ENCODE measurements around the gene ARHGAP8.
"Not testable (repeated sequence)": the region's sequence is repeated elsewhere in the genome, so short reads cannot be mapped to it uniquely, and the experiment has no call there.

The ARHGAP8 gene

DNA sequence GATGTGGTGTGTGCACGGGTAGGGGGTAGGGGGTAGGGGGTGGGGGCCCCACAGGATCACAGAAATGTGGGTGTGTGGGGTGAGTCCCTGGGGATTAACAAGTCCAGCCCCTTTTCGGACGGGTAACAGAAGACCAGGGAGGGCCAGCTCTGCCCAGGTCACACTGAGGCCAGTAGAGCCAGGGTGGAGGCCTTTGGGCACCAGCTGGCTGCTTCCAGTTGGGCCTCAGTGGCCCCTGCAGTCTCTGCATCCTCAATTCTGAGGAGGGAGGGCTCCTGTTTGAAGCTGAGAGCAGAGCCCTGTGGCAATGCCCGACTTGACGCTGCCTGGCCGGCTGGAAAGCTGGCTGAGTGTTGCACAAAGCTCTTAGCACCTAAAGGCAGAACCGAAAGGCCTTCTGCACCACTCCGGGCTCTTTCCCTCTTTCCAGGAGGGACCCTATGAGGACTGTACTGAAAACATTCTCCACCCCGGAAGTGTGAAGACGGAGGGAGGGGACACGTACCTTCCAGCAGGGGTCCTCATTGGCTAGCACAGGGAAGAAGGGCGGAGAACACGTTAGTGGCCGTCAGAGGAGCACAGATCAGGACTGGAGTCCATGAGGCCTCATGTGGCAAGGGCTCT lies 137.0 kb downstream of the ARHGAP8 start:
- DNase-seq (ENCODE audit: low read depth): peak; percentile 7

DNA sequence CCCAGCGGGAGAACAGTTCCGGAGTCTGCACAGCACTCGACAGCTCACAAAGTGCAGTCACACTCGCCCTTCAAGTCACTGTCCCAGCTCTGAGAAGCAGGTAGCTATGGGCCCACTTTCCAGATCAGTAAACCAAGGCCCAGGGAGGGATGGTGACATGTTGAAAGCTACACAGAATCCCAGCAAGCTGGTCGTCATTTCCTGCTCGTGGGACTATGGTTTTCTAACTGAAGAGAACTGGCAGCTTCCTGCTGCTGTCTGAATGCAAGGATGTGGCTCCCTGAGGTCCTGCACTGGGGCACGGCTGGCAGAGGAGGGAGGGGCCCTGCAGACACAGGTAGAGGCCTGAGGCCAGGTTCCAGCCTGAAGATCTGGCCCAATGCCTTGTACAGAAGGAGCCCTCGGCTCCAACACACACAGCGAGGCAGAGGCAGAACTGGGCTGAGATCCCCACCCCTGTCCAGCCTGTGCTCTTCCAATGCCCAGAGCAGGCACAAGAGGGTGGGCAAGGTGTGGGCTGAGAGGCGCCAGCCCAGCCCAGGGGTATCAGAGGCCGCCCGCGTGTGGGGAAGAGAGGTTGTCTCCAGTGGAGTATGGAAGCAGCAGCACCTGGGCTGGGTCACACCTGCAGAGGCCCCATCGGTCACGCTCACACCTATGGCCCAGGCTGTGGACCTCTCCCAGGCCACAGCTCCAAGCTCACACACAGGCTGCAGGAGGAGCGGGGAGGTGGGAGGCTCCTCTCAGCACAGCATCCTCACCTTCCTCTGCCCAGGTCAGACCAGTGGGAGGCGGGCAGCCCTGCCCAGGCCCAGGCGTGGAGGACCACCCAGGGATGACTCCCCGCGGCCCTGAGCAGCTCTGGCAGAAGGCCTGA lies 138.3 kb downstream of the ARHGAP8 start:
- no peak for DNase-seq (ENCODE audit: low read depth)

DNA sequence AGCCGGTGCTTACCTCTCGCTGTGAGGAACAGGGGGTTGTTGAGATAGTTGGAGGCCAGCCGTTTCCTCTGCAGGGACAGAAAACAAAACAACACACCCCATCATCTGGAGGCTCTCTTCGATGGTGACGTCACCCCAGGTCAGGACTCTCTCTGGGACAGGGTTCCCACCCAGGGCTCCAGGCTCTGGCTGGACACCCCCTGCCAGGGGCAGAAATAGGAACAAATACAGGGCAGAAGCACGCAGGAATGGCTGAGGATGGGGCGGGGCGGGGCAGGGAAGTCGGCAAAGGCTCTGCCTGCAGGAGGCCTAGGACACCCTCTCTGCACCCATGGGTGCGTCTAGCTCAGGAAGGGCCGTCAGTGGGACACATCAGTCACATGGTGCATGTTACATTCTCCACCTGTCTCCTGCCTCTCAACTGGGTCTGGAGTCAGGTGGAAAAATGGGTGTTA lies 138.9 kb downstream of the ARHGAP8 start:
- no peak for DNase-seq (ENCODE audit: low read depth)

DNA sequence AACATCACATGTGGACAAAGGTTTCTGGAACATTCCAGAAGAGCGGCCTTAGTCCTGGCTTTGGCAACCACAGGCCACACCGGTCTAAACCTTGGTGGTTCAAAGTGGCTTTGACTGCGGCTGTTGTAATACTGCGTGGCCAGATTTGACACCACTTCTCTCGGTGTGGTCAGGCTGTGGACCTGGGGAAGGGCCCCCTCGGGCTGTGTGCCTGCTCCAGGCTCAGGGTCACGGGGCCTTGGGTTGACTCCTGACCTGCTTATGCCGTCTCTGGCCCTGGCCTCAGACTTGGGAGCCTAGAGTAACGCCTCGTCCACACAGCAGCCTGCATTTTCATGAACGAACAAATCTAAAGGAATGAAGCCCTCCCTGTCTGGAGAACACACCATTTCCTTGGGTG lies 139.4 kb downstream of the ARHGAP8 start:
- no peak for DNase-seq (ENCODE audit: low read depth)

DNA sequence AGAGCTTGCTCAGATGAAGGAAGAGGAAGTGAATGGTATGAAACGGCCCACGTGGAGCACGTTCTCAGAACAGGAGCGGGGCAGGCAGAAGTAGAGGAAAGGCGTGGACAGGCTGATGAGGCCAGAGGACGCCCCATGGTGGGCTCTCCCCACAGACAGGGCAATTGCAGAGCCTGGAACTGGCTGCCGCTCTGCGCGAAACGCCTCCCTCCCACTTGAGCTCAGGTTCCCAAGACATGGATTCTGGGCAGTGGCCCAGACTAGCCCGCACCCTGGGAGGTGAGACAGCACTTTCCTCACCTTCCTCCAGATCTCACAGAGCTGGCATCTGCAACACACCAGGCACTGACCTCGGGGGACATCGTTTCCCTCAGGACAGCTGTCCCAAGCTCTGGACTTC lies 139.9 kb downstream of the ARHGAP8 start:
- no peak for DNase-seq (ENCODE audit: low read depth)

DNA sequence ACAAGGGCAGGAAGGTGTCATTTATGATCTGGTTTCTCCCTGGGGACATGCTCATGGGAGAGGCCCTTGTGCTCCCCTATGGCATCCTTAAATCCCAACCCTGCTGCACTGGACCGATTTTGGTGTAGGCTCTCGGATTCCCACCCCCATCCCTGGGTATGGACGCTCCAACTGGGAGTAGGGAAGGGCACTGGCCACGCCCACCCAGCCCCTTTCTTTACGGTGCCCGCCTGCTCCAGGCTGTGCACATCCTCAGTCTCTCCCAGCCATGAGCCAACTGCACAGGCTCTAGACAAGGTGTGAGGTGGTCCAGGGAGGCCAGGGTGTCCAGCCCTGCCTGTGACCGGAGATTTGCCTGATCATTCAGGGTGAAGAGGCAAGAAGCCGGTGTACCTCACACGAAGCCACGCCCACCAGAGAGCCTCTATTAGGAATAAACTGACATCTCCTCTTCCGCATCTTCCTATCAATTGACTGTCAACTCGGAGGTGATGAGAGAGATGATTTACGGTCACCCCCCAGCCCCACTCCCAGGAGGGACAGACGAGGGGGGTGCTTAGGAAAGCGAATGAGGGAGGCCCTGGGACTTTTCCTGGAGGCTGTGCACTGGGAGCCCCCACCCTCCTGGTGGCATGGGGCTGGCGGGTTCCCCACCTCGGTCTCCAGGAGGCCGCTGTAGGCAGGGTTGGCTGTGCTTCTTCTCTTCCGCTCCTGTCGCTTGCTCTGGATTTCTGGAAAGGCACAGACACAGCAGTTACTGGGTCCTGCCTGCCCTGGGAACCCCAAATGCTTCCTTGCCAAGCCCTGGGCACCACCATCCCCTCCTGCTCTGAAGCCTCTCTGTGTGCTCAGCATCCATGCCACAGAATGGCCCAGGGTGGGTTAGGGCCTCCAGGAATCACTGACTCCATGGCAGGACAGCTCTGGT lies 140.7 kb downstream of the ARHGAP8 start:
- no peak for DNase-seq (ENCODE audit: low read depth)

DNA sequence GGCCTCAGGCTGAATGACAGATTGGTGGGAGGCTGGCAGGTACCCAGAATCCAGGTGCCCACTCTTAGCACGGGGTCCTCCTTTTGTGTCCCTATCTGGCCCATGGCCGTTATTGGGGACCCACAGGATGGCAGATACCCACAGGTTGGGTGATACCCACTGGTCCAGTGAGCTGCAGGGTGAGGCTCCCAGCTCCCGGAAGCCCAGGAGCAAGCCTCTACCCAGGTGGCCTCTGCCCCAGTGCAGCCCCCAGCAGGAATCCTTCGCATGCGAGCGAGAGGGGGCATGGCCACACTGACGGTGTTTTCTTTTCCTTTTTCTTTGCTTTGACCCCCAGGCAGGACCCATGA lies 141.3 kb downstream of the ARHGAP8 start:
- DNase-seq (ENCODE audit: low read depth): no peak

DNA sequence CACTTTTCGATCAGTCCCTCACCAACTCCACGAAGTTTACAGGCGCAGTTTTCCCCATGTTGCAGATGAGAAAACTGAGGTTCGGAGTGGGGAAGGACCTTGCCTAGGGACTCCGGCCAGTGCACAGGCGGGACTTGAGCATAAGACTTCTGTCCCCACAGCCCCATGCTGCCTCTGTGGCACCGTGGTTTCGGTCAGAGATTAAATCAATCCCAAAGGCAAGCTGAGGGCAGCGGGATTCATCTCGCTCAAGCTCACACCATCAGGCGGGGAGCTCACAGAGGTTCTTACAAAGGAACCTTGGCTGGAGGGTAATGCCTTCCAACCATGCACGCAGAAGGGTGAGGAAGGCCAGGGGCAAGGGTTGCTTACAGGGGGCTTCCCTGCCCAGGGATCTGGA lies 141.9 kb downstream of the ARHGAP8 start:
- DNase-seq (ENCODE audit: low read depth): no peak

DNA sequence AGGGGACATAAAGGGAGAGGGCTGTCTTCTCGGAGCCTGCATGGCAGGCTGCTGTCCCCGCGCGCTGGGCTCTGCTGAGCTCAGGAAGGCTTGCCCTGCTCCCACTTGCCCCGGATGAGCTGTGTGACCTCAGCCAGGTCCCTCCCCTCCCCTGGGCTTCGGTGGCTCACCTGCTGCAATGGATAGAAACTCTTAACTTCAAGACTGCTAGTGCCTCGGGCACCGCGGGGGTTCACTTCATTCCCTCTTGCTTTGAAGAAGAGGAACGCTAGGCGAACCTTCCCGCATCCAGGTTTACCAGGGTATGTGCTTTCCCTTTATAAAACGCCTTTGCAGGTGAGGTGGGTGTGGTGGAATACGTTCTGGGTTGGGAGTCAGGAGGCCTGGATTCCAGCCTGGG lies 142.4 kb downstream of the ARHGAP8 start:
- no peak for DNase-seq (ENCODE audit: low read depth)

DNA sequence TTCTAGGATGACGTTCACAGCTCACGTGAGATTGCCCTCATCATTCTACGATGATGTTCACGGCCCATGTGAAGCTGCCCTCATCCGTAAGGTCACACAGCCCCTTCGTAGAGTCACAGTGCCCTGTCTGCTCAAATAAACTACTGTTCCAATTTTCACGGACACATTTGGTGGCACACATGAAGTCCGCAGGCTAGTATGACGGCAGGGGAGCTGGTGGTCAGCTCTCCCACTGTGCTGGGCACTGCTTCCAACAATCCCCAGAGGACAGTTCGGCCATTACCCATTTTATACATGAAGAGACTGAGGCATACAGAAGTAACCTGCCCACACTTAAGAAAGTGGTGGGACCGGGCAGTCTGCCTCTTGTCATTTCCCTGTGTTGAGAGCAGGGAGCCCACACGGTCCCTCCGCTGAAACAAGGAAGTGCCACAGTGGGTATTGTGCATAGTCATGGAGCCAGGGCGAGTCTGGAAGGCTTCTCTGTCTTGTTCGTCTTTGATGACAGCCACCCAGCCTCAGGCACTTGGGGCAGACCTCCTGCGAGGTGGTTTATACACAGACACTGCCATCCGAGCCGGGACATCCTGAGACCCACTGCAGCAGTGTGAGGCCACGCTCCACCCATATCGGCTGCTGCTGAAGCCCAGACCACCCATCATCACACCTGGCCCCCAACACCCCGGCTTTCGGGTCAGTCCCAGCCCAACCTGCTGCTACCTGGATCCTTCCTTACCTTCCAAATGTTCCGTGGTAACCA lies 143.1 kb downstream of the ARHGAP8 start:
- DNase-seq (ENCODE audit: low read depth): no peak

DNA sequence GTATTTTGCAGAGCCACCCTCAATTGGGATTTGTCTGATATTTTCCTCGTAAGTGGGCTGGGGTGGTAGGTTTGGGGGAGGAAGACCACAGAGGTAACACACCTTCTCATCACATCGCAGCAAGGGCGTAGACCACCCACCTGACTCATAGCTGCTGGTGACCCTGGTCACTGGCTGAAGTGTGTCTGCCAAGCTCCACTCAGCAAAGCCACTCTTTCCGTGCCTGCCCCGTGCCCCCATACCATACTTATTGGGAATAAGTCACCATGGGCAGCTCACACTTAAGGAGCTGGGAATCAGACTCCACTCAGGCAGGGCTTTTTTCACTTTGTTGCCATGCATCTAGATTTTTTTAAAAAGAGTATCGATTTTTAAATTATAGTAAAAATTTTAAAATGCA lies 145.9 kb downstream of the ARHGAP8 start:
- no peak for DNase-seq (ENCODE audit: low read depth)

DNA sequence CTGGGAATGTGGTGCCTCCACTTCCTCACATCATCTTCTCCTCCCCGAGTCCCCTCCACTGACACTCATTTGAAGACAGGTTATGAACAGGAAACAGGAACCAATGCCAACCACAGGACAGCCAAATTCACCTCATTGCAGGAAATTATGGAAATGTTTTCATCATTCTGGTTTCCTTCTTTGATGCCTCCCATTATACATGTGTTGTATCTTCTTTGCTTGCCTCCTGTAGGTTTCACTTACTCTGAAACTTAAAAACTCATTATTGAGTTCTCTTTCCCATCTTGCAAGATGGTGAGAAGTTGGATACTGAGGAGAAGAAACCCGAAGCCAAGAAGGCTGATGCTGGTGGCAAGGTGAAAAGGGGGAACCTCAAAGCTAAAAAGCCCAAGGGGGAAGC lies 148.9 kb downstream of the ARHGAP8 start:
- DNase-seq (ENCODE audit: low read depth): no peak

DNA sequence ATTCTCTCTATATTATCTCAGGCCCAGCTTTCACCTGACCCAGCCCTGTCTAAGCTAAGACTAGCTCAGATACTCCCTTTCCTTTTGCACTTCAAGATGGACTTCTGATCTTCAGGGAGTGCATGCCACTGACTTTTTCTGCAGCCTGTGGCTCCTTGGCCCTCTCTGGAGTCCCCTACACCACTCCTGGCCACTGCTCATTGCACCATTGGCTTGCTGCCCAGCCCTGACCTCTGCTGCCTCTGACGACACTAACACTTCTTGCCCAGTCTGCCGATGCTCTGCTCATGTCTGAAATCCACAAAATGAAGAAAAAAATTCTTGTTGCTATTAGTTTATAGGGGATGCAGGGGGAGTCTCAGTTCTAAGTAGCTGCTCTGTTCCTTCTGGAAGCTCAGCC lies 150.8 kb downstream of the ARHGAP8 start:
- not testable (repeated sequence) for DNase-seq (ENCODE audit: low read depth)

DNA sequence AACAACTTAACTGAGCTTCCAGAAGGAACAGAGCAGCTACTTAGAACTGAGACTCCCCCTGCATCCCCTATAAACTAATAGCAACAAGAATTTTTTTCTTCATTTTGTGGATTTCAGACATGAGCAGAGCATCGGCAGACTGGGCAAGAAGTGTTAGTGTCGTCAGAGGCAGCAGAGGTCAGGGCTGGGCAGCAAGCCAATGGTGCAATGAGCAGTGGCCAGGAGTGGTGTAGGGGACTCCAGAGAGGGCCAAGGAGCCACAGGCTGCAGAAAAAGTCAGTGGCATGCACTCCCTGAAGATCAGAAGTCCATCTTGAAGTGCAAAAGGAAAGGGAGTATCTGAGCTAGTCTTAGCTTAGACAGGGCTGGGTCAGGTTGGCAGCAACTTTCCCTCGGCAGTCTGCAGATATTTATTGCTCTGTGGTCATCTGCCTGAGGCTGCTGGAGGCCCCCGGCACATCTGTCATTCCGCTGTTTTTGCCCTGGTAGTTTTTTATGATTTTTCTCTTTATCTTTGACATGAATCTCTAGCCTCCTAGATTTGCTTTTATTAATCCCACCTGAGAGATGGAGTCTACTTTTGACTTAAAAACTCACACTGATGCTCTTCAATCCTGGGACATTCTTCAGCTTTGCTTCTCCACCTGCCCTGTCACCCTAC lies 152.2 kb downstream of the ARHGAP8 start:
- DNase-seq (ENCODE audit: low read depth): not testable (repeated sequence)

DNA sequence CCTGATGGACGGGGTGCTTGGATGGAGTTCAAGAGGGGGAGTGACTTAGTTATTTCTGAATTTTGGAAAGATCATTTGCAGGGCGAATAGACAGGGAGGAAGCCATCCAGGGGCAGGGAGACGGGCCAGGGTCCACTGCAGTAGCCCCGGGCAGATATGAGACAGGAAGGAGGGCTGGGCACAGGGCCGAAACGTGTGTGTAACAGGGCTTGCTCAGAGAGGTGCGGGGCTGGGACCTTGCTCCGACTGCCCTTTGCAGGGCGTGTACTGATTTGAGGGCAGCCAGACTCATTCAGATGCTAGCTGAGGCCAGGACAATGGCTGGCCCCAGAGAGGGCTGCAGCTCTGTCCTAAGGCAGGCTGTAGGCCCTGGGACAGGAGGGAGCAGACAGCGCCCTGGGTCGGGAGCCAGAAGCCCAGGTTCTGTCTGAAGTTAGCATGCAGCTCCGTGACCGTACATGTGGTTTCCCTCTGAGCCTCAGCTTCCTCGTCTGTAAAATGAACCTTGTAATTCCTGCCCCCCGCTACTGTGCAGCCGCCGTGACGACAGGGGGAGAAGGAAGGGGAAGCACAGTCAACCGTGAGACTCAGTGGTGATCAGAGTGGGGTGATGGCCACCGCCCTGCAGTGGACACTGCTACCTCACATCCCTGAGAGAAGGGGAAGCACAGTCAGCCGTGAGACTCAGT lies 154.0 kb downstream of the ARHGAP8 start:
- no peak for DNase-seq (ENCODE audit: low read depth)

DNA sequence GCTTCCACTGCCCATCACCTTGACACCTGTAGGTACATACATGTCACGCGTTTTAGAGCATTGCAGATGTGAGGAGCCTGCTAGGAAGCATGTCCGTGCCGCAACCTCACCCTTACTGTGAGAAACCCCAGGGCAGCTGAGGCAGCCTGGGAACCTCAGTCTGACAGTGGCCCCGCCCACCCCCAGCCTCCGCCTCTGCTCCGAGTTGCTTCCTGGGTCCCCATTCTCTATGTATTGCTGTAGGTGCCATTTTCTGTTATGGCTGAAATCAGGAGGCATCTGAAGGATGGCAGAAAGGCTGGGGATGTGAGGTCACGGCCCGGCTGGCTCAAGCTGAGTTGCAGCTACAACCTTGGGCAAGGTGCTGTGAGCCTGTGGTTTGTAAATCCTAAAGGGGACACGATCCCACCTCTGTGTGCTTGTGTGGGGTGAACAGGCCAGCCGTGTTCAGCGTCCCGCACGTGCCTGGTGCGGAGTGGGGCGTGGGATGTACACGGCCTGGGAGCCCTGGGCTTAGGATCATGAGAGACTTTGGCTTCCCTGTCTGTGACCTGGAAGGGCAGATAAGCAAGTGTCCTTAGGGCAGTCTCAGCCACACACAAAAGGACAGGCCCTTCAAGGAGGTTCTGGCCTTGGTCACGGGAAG lies 154.7 kb downstream of the ARHGAP8 start:
- DNase-seq (ENCODE audit: low read depth): no peak

DNA sequence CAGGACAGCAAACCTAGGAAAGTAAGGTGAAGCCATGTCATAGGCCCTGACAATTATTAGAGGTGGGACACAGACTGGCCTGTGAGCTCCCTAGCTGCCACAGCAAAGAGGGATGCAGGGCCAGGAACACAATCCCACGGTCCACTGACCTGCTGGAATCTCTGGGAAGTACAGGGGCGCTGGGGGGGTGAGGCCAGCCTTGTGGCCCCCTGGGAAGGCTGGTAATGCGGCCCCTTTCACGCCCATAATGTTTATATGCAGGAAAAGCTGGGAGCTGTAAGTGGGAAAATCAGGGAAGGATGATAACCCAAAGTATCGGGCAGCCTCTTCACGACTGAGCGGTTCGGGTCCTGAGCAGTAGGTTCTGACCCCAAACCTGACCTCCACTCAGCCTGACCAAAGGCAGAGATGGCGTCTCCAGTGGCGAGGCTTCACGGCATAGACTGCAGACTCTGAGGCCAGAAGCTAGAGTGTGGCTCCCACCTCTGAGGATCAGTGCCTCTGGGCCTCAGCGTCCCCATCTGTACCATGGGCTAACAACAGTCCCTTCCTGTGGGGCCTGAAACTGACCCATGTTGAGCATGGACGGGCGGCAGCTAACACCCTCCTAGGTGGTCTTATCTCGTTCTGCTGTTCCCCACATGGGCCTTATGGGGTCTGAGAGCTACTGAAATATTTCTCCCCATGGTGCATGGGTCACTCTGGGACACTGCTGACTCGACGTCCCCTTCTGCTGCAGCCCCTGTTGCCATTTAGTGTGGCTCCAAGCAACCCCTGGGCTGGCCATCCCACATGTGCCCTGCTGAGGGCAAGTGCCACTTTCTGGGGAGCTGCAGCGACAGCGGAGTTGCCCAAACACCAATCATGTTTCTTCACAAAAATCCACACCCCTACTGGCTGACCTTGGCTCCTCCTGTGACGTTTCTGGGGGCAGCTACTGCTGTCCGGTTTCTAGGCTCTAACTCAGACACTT lies 155.7 kb downstream of the ARHGAP8 start:
- no peak for DNase-seq (ENCODE audit: low read depth)

DNA sequence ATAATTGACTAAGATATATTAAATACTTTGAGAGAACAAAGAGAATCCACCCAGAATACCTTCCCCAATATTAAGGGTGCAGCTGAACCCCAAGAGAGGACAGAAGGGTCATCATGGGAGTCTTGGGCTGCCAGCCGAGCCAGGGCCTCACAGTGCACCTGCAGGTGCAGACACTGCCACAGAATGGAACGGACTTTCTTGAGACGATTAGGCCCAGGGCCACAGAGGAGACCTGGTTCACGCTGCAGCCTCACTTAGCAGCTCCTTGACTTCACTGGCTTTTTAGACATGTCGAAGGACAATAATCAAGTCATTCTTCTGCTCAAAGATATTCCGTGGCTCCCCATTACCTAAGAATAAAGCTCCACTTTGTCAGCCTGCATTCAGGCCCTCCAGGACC lies 156.9 kb downstream of the ARHGAP8 start:
- no peak for DNase-seq (ENCODE audit: low read depth)
